Measurements from ENCODE around the gene SPANXC. TPM values are rescaled to one million over a fixed set of nuclear protein-coding genes. Genes with fewer than 3 reads are reported as not detected.

Gene SPANXC
- total RNA-seq, 4 donors from 2014 or later: not detected

- no peaks in the 10 kb centered on the region for H3K36me3 ChIP-seq
- no peaks in the 10 kb centered on the region for H3K9me3 ChIP-seq
- no peak overlapping the region for H3K4me3 ChIP-seq
- TF ChIP-seq POLR2AphosphoS5 (IDR thresholded peaks at IDR 0.05): no peak
- TF ChIP-seq CTCF (IDR thresholded peaks at IDR 0.05): no peak
- no peak for TF ChIP-seq POLR2A (IDR thresholded peaks at IDR 0.05)
- no peak for TF ChIP-seq EP300 (IDR thresholded peaks at IDR 0.05; ENCODE audit: low read depth)
- no peaks in the 10 kb centered on the region for H3K27me3 ChIP-seq
- H3K4me1 ChIP-seq: no peaks in the 10 kb centered on the region
- in situ Hi-C loops (cut with MboI; ENCODE audit: low pct_ligation_motif_present in 1 of 4, low pct_unique_long_range_greater_than_20kb in 1 of 4, low sequenced_read_pairs in 3 of 4) (no loop called here), intact Hi-C loops (cut with DNase I; ENCODE audit: low total_unique reads) (no loop called here)
- no peak for DNase-seq
- 50% methylated on average over 1 to 3 of the region's 3 CpGs for WGBS, 2 donors (ENCODE audit: low coverage in 1 of 2)
- H3K27ac ChIP-seq: no peak overlapping the region
These were observed 21.8 kb downstream of the SPANXC start for GRCh38 chrX:141220342-141221008.

- no peak for TF ChIP-seq POLR2AphosphoS5 (IDR thresholded peaks at IDR 0.05)
- no peak for TF ChIP-seq CTCF (IDR thresholded peaks at IDR 0.05)
- TF ChIP-seq EP300 (IDR thresholded peaks at IDR 0.05; ENCODE audit: low read depth): no peak
- no peak for TF ChIP-seq POLR2A (IDR thresholded peaks at IDR 0.05)
- WGBS, 2 donors (ENCODE audit: low coverage in 1 of 2): 69% methylated on average over 1 of the region's 1 CpG; no CpG with 5 or more reads in 1 of the 2 donors
These were observed 28.1 kb downstream of the SPANXC start for GRCh38 chrX:141214196-141214595.

GRCh38 chrX:141201962-141202361, 40.4 kb downstream of the SPANXC start:
- Histone ChIP-seq H3K36me3 (no peaks in the 10 kb centered on the region), H3K4me3 (no peak overlapping the region), H3K9me3 (no peaks in the 10 kb centered on the region), H3K4me1 (no peaks in the 10 kb centered on the region), H3K27me3 (no peaks in the 10 kb centered on the region), H3K27ac (no peak overlapping the region)
- intact Hi-C loops (cut with DNase I; ENCODE audit: low total_unique reads): no loop called here
- in situ Hi-C loops (cut with MboI; ENCODE audit: low pct_ligation_motif_present in 1 of 4, low pct_unique_long_range_greater_than_20kb in 1 of 4, low sequenced_read_pairs in 3 of 4): no loop called here
- no peak for DNase-seq
- 84% methylated on average over 3 of the region's 3 CpGs; no CpG with 5 or more reads in 1 of the 2 donors for WGBS, 2 donors (ENCODE audit: low coverage in 1 of 2)
- no peak for TF ChIP-seq POLR2AphosphoS5 (IDR thresholded peaks at IDR 0.05)
- no peak for TF ChIP-seq CTCF (IDR thresholded peaks at IDR 0.05)
- TF ChIP-seq POLR2A (IDR thresholded peaks at IDR 0.05): no peak
- TF ChIP-seq EP300 (IDR thresholded peaks at IDR 0.05; ENCODE audit: low read depth): no peak

More at GRCh38 chrX:141214196-141214595, 28.1 kb downstream of the SPANXC start:
- Histone ChIP-seq H3K36me3 (no peaks in the 10 kb centered on the region), H3K4me1 (no peaks in the 10 kb centered on the region), H3K27me3 (no peaks in the 10 kb centered on the region), H3K9me3 (no peaks in the 10 kb centered on the region), H3K27ac (no peak overlapping the region), H3K4me3 (no peak overlapping the region)
- no peak for DNase-seq
- intact Hi-C loops (cut with DNase I; ENCODE audit: low total_unique reads) (no loop called here), in situ Hi-C loops (cut with MboI; ENCODE audit: low pct_ligation_motif_present in 1 of 4, low pct_unique_long_range_greater_than_20kb in 1 of 4, low sequenced_read_pairs in 3 of 4) (no loop called here)

Other genes with a start within 250 kb of the SPANXC start
- not detected for gene SPANXB1, start 239.9 kb downstream of the SPANXC start, total RNA-seq
- gene LDOC1, start 65.4 kb downstream of the SPANXC start, total RNA-seq: 10 to 100 TPM in 1 of 4 donors, 1 to 10 TPM in 2, not detected in 1; 1.4 to 37.0 (median 1.6) TPM

All from transverse colon (tissue), 4 donors.